GM12873 (cell line): ENCODE measurements around the gene SEC14L5.

Source experiments
- CTCF ChIP-seq: IDR thresholded peaks from 2 replicates; pipeline ENCODE4 v1.5.1; 2012; ENCODE audit warnings: low read depth, mild to moderate bottlenecking, moderate library complexity, low read length, control low read depth; ENCODE audit not compliant: insufficient read depth; ENCODE audit errors: missing control alignments

SEC14L5 gene

GRCh38 chr16:4937782-4938682 lies 20.1 kb upstream of the SEC14L5 start:
- no peak for TF ChIP-seq CTCF

- no peak for TF ChIP-seq CTCF
Observed at GRCh38 chr16:4938683-4939030, 19.5 kb upstream of the SEC14L5 start.

DNA sequence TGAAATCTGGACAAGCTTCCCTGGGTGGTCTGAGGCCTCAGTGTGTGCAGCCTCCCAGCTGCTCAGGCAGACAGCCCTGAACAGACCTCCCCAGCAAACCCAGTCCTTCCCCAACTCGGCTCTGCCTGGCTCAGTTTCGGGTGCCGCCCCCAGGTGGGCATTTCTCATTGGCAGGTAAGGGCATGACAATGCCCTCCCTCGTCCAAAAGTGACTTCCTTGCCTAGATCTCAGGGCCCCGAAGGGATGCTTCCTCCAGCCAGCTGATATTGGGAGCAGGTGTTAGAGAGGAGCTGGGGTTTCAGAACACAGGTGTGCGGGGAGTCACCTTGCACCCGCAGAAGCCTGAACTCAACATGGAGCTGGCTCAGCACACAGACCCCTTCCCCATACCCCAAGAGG lies 17.4 kb upstream of the SEC14L5 start:
- TF ChIP-seq CTCF: no peak

DNA sequence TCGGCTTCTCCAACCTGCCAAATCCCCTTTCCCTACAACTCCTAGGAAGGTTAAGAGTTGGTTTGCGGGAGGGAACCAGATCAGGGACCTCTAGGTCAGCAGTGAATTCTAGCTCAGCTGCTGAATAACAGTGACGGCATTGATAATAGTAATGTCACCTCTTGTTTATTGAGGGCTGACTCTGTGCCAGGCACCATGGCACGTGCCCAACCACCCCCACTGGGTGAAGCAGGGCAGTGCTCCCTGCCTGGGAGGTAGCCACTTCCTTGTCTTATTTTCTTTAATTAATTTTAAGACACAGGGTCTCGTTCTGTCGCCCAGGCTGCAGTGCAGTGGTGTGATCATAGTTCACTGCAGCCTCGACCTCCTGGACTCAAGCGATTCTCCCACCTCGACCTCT lies 15.6 kb upstream of the SEC14L5 start:
- no peak for TF ChIP-seq CTCF

- TF ChIP-seq CTCF: no peak
Observed at GRCh38 chr16:4944333-4945281, 13.5 kb upstream of the SEC14L5 start.

DNA sequence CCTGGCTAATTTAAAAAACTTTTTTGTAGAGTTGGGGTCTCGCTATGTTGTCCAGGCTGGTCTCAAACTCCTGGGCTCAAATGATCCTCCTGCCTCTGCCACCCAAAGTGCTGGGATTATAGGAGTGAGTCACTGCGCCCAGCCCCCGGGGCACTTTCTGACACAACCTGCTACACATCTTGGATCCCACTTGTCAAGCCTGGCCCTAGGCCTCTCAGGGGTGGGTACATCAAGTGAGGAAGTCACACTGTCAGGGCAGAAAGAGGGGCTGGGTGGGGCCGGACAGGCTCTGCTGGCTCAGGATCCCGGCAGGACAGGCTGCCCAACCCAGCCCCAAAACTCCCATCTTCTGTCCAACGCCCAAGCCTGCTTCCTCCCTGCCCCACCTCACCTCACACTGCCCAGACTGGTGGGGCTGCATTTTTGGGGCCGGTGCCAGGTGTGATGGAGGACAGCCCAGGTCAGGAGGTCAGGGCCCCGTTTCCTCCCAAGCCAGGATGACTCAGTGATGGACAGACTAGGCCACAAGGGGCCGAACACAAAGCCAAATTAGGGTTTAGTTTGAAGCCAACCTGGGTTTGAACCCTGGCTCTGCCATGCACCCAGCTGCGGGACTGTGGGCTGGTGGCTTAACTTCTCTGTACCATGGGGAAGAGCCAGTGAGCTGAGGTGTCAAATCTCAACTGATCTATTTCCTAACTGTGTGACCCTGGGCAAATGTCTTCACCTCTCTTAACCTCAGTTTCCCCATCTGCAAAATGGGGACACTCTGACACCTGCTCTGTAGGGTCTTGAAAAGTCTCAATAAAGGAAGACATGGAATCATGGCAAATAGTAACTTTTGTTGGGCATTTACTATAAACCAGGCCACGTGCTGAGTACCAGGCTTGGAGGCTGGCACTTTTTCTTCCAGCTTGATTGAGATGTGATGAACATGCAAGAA lies 12.3 kb upstream of the SEC14L5 start:
- no peak for TF ChIP-seq CTCF
